B cell (primary cell): ENCODE results near the gene C1R. TPM values are rescaled to one million over a fixed set of nuclear protein-coding genes. Genes with fewer than 3 reads are reported as not detected.

ENCODE experiments used
- ATAC-seq: fragments of 200-7000 bp; cut with Tn5 transposase; one replicate; pipeline ENCODE4 v1.10.0; 2021; ENCODE audit warnings: low read depth, mild to moderate bottlenecking, moderate number of reproducible peaks, moderate library complexity
- CTCF ChIA-PET: fragments of 350-600 bp; sonication (Branson Sonifier 250); formaldehyde crosslinking; loops from one replicate; lab custom pipeline; 2021; ENCODE audit warnings: antibody characterized with exemption, inconsistent platforms; lab: Charles Lee
- POLR2A ChIA-PET: fragments of 350-600 bp; sonication (Branson Sonifier 250); formaldehyde crosslinking; loops from one replicate; lab custom pipeline; 2021; ENCODE audit warnings: antibody characterized with exemption; lab: Charles Lee
- DNase-seq: peaks from one replicate; pipeline ENCODE4 v3.0.0; 2013
- H2AFZ ChIP-seq: 2 replicates; pipeline ENCODE4 v1.6.1; 2012; ENCODE audit warnings: mild to moderate bottlenecking, low read depth, low read length; ENCODE audit not compliant: insufficient read depth, poor library complexity, severe bottlenecking
- H3K27ac ChIP-seq, 2 donors: 1 replicate in 1 of 2; 2 replicates in 1 of 2; pipeline ENCODE4 v1.5.1; 2012 to 2013; ENCODE audit warnings: low read length in 2 of 2, mild to moderate bottlenecking in 2 of 2, moderate library complexity in 1 of 2
- H3K27me3 ChIP-seq, 4 experiments: fragments of 200-600 bp in 1 of 4; sonication (generic) in 1 of 4; replicated peaks in 1 of 4; 1 replicate in 2 of 4; 2 replicates in 2 of 4; pipeline versions ENCODE4 v1.6.1 to v1.7.0; 2013 to 2016; ENCODE audit warnings: low read length in 3 of 4, mild to moderate bottlenecking in 2 of 4, mixed read lengths in 1 of 4, moderate library complexity in 1 of 4; ENCODE audit not compliant: insufficient read depth in 4 of 4, control insufficient read depth in 3 of 4; ENCODE audit errors: control extremely low read depth in 1 of 4
- H3K36me3 ChIP-seq, 2 experiments: replicated peaks in 1 of 2; 1 replicate in 1 of 2; 2 replicates in 1 of 2; pipeline versions ENCODE4 v1.6.1 to v1.7.1; 2013; ENCODE audit warnings: low read length in 1 of 2; ENCODE audit not compliant: insufficient read depth in 2 of 2, control insufficient read depth in 1 of 2; ENCODE audit errors: control extremely low read depth in 1 of 2, extremely low read depth in 1 of 2
- H3K4me1 ChIP-seq, 2 donors: fragments of 200-600 bp in 1 of 2; sonication (generic) in 1 of 2; 1 replicate in 1 of 2; 2 replicates in 1 of 2; pipeline versions ENCODE4 v1.5.1 to v1.6.1; 2013 to 2017; ENCODE audit warnings: low read length in 2 of 2; ENCODE audit not compliant: control insufficient read depth in 2 of 2, insufficient read depth in 2 of 2
- H3K4me2 ChIP-seq: replicated peaks from 2 replicates; pipeline ENCODE3; 2012; ENCODE audit warnings: mild to moderate bottlenecking, low read depth, low read length; ENCODE audit not compliant: poor library complexity, severe bottlenecking
- H3K4me3 ChIP-seq, 5 experiments: fragments of 200-600 bp in 1 of 5; sonication (generic) in 1 of 5; 1 replicate in 3 of 5; 2 replicates in 2 of 5; pipeline versions ENCODE4 v1.5.1 to v1.7.0; 2011 to 2016; ENCODE audit warnings: low read length in 4 of 5, mild to moderate bottlenecking in 4 of 5, low read depth in 2 of 5, control low read depth in 1 of 5, moderate library complexity in 1 of 5; ENCODE audit not compliant: insufficient read depth in 1 of 5; ENCODE audit errors: control extremely low read depth in 1 of 5, extremely low read depth in 1 of 5
- H3K79me2 ChIP-seq: fragments of 200-600 bp; sonication (generic); one replicate; pipeline ENCODE4 v1.6.0; 2016; ENCODE audit warnings: low read length; ENCODE audit not compliant: control insufficient read depth, insufficient read depth
- H3K9ac ChIP-seq: fragments of 200-600 bp; sonication (generic); 2 replicates; pipeline ENCODE4 v1.6.1; 2017; ENCODE audit warnings: mild to moderate bottlenecking, low read length, moderate library complexity
- H3K9me3 ChIP-seq, 3 donors: one replicate each; pipeline versions ENCODE4 v1.6.1 to v1.7.1; 2013; ENCODE audit warnings: low read length in 2 of 3; ENCODE audit not compliant: control insufficient read depth in 2 of 3, insufficient read depth in 1 of 3; ENCODE audit errors: control extremely low read depth in 1 of 3
- H4K20me1 ChIP-seq: 2 replicates; pipeline ENCODE4 v1.6.0; 2012; ENCODE audit warnings: mild to moderate bottlenecking, low read length; ENCODE audit not compliant: insufficient read depth, control insufficient read depth, poor library complexity, severe bottlenecking
- H3K27ac Mint-ChIP-seq: one replicate; pipeline ENCODE4 v1.8.0; 2021; ENCODE audit warnings: mixed read lengths
- H3K27me3 Mint-ChIP-seq: one replicate; pipeline ENCODE4 v1.8.0; 2021; ENCODE audit warnings: mixed read lengths
- H3K4me1 Mint-ChIP-seq: one replicate; pipeline ENCODE4 v1.8.0; 2021; ENCODE audit warnings: mixed read lengths
- H3K4me3 Mint-ChIP-seq: one replicate; pipeline ENCODE4 v1.8.0; 2021; ENCODE audit warnings: mixed read lengths
- H3K9me3 Mint-ChIP-seq: one replicate; pipeline ENCODE4 v1.8.0; 2022; ENCODE audit warnings: mixed read lengths; ENCODE audit not compliant: insufficient read depth
- EZH2 ChIP-seq: IDR thresholded peaks from 2 replicates; pipeline ENCODE4 v1.6.1; 2012; ENCODE audit warnings: borderline replicate concordance, low read depth, mild to moderate bottlenecking, moderate library complexity, low read length; ENCODE audit not compliant: insufficient read depth, poor library complexity, severe bottlenecking
- WGBS: methylation state at CpG from one replicate; pipeline ENCODE4 v1.1.5; 2013; ENCODE audit warnings: missing lambda C conversion rate; ENCODE audit not compliant: insufficient coverage; 5-methylcytosine and 5-hydroxymethylcytosine counted together
- intact Hi-C: fragments of 100-400 bp; cut with micrococcal nuclease; formaldehyde crosslinking; loops from one replicate; pipeline ENCODE4 v1.10.0; 2022
- polyA plus RNA-seq: library from polyadenylated mRNA; depleted of rRNA; stranded (reverse); fragments of >200 nt; gene quantifications from 2 replicates; pipeline ENCODE4 v1.2.3, GENCODE V29; 2012
- total RNA-seq, 2 donors: library from RNA; stranded (reverse); fragments of 120-200 nt in 1 of 2; gene quantifications; 1 replicate in 1 of 2; 2 replicates in 1 of 2; pipeline versions ENCODE4 v1.2.3 to v1.2.4, GENCODE V29; 2013 to 2022
- TF ChIP-seq, protein P1 (sequence below): fragments of 200-600 bp; IDR thresholded peaks from one replicate; pipeline ENCODE4 v1.8.0; 2022; ENCODE audit warnings: antibody characterized with exemption, mild to moderate bottlenecking

C1R gene
- total and polyA plus RNA-seq, 2 donors (not counting 1 experiment from before 2014, with no cell fraction given) = 1.5 to 2.0 TPM

DNA sequence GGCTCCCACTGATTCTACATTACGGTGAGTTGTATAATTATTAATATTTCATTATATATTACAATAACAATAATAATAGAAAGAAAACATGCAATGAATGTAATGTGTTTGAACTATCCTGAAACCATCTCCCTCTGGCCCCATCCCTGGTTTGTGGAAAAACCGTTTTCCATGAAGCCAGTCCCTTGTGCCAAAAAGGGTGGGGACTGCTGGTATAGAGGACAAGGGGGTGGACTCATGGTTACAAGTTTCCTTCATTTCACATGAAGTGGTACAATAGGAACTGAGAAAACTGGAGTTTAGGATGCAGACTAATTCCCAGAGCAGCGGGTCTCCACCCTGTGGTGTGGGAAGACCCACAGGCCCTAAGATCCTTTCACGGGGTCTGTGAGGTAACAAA, 19.8 kb upstream of the C1R start:
- WGBS = no CpG with 5 or more reads among the region's 4 CpGs
- intact Hi-C loops = loop anchor here (2.0 kb wide), 1 partner anchor 19 kb away; the partner anchor contains the start of gene CLSTN3
- ATAC-seq (no peak), DNase-seq (no peak)
- peaks cover 0 to 23% of the 10 kb centered on the region in 2 experiments for H3K36me3 ChIP-seq
- no peaks in the 10 kb centered on the region for H3K27me3 Mint-ChIP-seq
- TF ChIP-seq, protein P1, sequence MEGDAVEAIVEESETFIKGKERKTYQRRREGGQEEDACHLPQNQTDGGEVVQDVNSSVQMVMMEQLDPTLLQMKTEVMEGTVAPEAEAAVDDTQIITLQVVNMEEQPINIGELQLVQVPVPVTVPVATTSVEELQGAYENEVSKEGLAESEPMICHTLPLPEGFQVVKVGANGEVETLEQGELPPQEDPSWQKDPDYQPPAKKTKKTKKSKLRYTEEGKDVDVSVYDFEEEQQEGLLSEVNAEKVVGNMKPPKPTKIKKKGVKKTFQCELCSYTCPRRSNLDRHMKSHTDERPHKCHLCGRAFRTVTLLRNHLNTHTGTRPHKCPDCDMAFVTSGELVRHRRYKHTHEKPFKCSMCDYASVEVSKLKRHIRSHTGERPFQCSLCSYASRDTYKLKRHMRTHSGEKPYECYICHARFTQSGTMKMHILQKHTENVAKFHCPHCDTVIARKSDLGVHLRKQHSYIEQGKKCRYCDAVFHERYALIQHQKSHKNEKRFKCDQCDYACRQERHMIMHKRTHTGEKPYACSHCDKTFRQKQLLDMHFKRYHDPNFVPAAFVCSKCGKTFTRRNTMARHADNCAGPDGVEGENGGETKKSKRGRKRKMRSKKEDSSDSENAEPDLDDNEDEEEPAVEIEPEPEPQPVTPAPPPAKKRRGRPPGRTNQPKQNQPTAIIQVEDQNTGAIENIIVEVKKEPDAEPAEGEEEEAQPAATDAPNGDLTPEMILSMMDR = no peak
- TF ChIP-seq EZH2 = no peak
- H3K9ac ChIP-seq = no peak overlapping the region
- H3K4me1 Mint-ChIP-seq = peaks cover 24% of the 10 kb centered on the region
- H3K9me3 Mint-ChIP-seq = no peaks in the 10 kb centered on the region
- no peak overlapping the region for H3K4me3 ChIP-seq
- no peaks in the 10 kb centered on the region for H3K27me3 ChIP-seq
- peaks cover 18% of the 10 kb centered on the region for H3K79me2 ChIP-seq
- no peak overlapping the region for H3K4me3 Mint-ChIP-seq
- H4K20me1 ChIP-seq = peaks cover 8% of the 10 kb centered on the region
- no peak overlapping the region for H3K27ac Mint-ChIP-seq
- H3K4me2 ChIP-seq = no peak overlapping the region
- no peak overlapping the region for H3K27ac ChIP-seq
- H2AFZ ChIP-seq = no peak overlapping the region
- H3K4me1 ChIP-seq = peaks cover 12 to 18% of the 10 kb centered on the region in 2 donors
- ChIA-PET CTCF (interaction anchor here (1.0 to 4.2 kb wide), 17 partner anchors 9 to 251 kb away, joined by 3 to 28 read pairs (median 4); partner anchors contain the start of genes C12orf57, LPCAT3, RNU7-1 and SPSB2), POLR2A (no interaction called here)
- no peaks in the 10 kb centered on the region for H3K9me3 ChIP-seq

DNA sequence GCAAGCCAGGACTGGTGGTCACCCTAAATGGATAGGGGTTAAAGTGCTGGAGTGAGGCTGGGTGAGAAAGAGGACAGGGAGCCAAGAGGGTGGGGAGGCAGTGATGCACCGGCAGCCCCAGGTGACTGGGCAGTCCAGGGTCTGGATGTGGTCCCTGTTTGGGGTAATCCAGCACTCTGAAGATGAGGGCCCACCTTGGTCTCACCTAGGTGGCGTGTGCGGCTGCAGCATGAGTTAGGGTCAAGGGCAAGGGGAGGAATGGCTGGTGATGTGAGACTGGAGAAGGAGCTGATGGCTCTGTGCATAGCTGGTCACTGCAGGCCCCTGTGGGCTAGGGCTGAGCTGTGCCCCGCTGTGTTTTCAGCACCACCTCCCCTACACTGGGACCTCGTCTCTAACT, 18.4 kb upstream of the C1R start:
- H3K27ac ChIP-seq = no peak overlapping the region
- peaks cover 8% of the 10 kb centered on the region for H4K20me1 ChIP-seq
- no peak overlapping the region for H3K4me3 ChIP-seq
- POLR2A ChIA-PET = interaction anchor here (0.8 kb wide), 1 partner anchor 166 kb away, joined by 3 read pairs; no protein-coding TSS in a partner anchor
- DNase-seq (no peak), ATAC-seq (no peak)
- Mint-ChIP-seq H3K27ac (no peak overlapping the region), H3K4me1 (peaks cover 28% of the 10 kb centered on the region), H3K4me3 (no peak overlapping the region), H3K27me3 (no peaks in the 10 kb centered on the region), H3K9me3 (peaks cover 4% of the 10 kb centered on the region)
- WGBS = 100% methylated on average over 3 of the region's 5 CpGs
- no peak overlapping the region for H2AFZ ChIP-seq
- H3K9ac ChIP-seq = no peak overlapping the region
- CTCF ChIA-PET = interaction anchor here (0.9 to 4.2 kb wide), 13 partner anchors 11 to 241 kb away, joined by 3 to 28 read pairs (median 5); partner anchors contain the start of genes C12orf57, LPCAT3, RNU7-1 and SPSB2
- peaks cover 0 to 14% of the 10 kb centered on the region in 2 experiments for H3K36me3 ChIP-seq
- no peak overlapping the region for H3K4me2 ChIP-seq
- H3K4me1 ChIP-seq = peaks cover 12 to 18% of the 10 kb centered on the region in 2 donors
- TF ChIP-seq, protein P1 = no peak
- no peak for TF ChIP-seq EZH2
- peaks cover 0 to 2% (median 0%) of the 10 kb centered on the region in 3 donors for H3K9me3 ChIP-seq
- intact Hi-C loops = no loop called here
- H3K79me2 ChIP-seq = peaks cover 18% of the 10 kb centered on the region
- no peaks in the 10 kb centered on the region for H3K27me3 ChIP-seq
